ENCODE measurements around the gene PHLDA3. TPM values are rescaled to one million over a fixed set of nuclear protein-coding genes. Genes with fewer than 3 reads are reported as not detected.

The PHLDA3 gene
- total RNA-seq, 3 donors from 2014 or later (not counting 1 experiment from before 2014, with no cell fraction given): 0.63 to 1.7 (median 1.1) TPM

GRCh38 chr1:201491896-201492511, 23.0 kb upstream of the PHLDA3 start:
- Mint-ChIP-seq H3K4me3 (no peak overlapping the region), H3K4me1 (peaks cover 14 to 16% of the 10 kb centered on the region in 2 donors), H3K27ac (peak overlapping the region in 1 of 2 donors; percentile 25), H3K36me3 (no peaks in the 10 kb centered on the region), H3K9me3 (no peaks in the 10 kb centered on the region), H3K27me3 (ENCODE audit: low read depth in 2 of 2) (no peaks in the 10 kb centered on the region)
- Histone ChIP-seq H3K4me1 (ENCODE audit: control insufficient read depth, insufficient read depth, low read length) (no peaks in the 10 kb centered on the region), H3K36me3 (ENCODE audit: control insufficient read depth, insufficient read depth, low read length) (peaks cover 25% of the 10 kb centered on the region), H3K4me3 (ENCODE audit: low read length) (no peak overlapping the region), H3K9me3 (ENCODE audit: control insufficient read depth, insufficient read depth, low read length) (no peaks in the 10 kb centered on the region), H3K27ac (ENCODE audit: low read length) (no peak overlapping the region), H3K27me3 (ENCODE audit: control insufficient read depth, insufficient read depth, low read length) (no peaks in the 10 kb centered on the region)
- no peak for DNase-seq
- WGBS (ENCODE audit: insufficient coverage): 96% methylated on average over 3 of the region's 3 CpGs
- intact Hi-C loops (cut with micrococcal nuclease): no loop called here
- ATAC-seq: no peak
- TF ChIP-seq, protein P1, sequence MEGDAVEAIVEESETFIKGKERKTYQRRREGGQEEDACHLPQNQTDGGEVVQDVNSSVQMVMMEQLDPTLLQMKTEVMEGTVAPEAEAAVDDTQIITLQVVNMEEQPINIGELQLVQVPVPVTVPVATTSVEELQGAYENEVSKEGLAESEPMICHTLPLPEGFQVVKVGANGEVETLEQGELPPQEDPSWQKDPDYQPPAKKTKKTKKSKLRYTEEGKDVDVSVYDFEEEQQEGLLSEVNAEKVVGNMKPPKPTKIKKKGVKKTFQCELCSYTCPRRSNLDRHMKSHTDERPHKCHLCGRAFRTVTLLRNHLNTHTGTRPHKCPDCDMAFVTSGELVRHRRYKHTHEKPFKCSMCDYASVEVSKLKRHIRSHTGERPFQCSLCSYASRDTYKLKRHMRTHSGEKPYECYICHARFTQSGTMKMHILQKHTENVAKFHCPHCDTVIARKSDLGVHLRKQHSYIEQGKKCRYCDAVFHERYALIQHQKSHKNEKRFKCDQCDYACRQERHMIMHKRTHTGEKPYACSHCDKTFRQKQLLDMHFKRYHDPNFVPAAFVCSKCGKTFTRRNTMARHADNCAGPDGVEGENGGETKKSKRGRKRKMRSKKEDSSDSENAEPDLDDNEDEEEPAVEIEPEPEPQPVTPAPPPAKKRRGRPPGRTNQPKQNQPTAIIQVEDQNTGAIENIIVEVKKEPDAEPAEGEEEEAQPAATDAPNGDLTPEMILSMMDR (IDR thresholded peaks at IDR 0.05): no peak

GRCh38 chr1:201490708-201491131, 21.7 kb upstream of the PHLDA3 start:
- Mint-ChIP-seq H3K27me3 (ENCODE audit: low read depth in 2 of 2) (no peaks in the 10 kb centered on the region), H3K27ac (no peak overlapping the region), H3K9me3 (no peaks in the 10 kb centered on the region), H3K36me3 (no peaks in the 10 kb centered on the region), H3K4me1 (peaks cover 14 to 16% of the 10 kb centered on the region in 2 donors), H3K4me3 (no peak overlapping the region)
- H3K27me3 ChIP-seq (ENCODE audit: control insufficient read depth, insufficient read depth, low read length): no peaks in the 10 kb centered on the region
- WGBS (ENCODE audit: insufficient coverage): 57% methylated on average over 3 of the region's 3 CpGs
- TF ChIP-seq, protein P1 (IDR thresholded peaks at IDR 0.05): no peak
- no peaks in the 10 kb centered on the region for H3K4me1 ChIP-seq (ENCODE audit: control insufficient read depth, insufficient read depth, low read length)
- peaks cover 25% of the 10 kb centered on the region for H3K36me3 ChIP-seq (ENCODE audit: control insufficient read depth, insufficient read depth, low read length)
- H3K9me3 ChIP-seq (ENCODE audit: control insufficient read depth, insufficient read depth, low read length): no peaks in the 10 kb centered on the region
- H3K4me3 ChIP-seq (ENCODE audit: low read length): no peak overlapping the region
- DNase-seq (no peak), ATAC-seq (no peak)
- no peak overlapping the region for H3K27ac ChIP-seq (ENCODE audit: low read length)
- intact Hi-C loops (cut with micrococcal nuclease): no loop called here

- intact Hi-C loops (cut with micrococcal nuclease): no loop called here
- TF ChIP-seq, protein P1 (IDR thresholded peaks at IDR 0.05): no peak
- peak in 1 of 3 donors; percentile 51 for ATAC-seq
Measured at GRCh38 chr1:201489643-201490261, 20.8 kb upstream of the PHLDA3 start.

More at GRCh38 chr1:201489643-201490261, 20.8 kb upstream of the PHLDA3 start:
- peaks cover 24% of the 10 kb centered on the region for H3K36me3 ChIP-seq (ENCODE audit: control insufficient read depth, insufficient read depth, low read length)
- no peaks in the 10 kb centered on the region for H3K27me3 ChIP-seq (ENCODE audit: control insufficient read depth, insufficient read depth, low read length)
- Mint-ChIP-seq H3K36me3 (no peaks in the 10 kb centered on the region), H3K9me3 (no peaks in the 10 kb centered on the region), H3K27me3 (ENCODE audit: low read depth in 2 of 2) (no peaks in the 10 kb centered on the region), H3K4me3 (no peak overlapping the region), H3K27ac (no peak overlapping the region), H3K4me1 (peaks cover 14 to 16% of the 10 kb centered on the region in 2 donors)
- H3K4me1 ChIP-seq (ENCODE audit: control insufficient read depth, insufficient read depth, low read length): no peaks in the 10 kb centered on the region
- no peak for DNase-seq
- no peak overlapping the region for H3K27ac ChIP-seq (ENCODE audit: low read length)
- H3K4me3 ChIP-seq (ENCODE audit: low read length): no peak overlapping the region
- WGBS (ENCODE audit: insufficient coverage): 90% methylated on average over 6 of the region's 6 CpGs
- H3K9me3 ChIP-seq (ENCODE audit: control insufficient read depth, insufficient read depth, low read length): no peaks in the 10 kb centered on the region
